ENCODE measurements around the gene POM121L2. TPM values are rescaled to one million over a fixed set of nuclear protein-coding genes. Genes with fewer than 3 reads are reported as not detected.
"Not testable (repeated sequence)": the region's sequence is repeated elsewhere in the genome, so short reads cannot be mapped to it uniquely, and the experiment has no call there.

Gene POM121L2
- total RNA-seq, 2 donors from 2014 or later, result not detected

GRCh38 chr6:27267857-27268434, 44.1 kb downstream of the POM121L2 start:
- intact Hi-C loops (cut with DNase I), result no loop called here
- no peak for DNase-seq
- no peak for ATAC-seq

GRCh38 chr6:27267003-27267402, 45.1 kb downstream of the POM121L2 start:
- DNase-seq; intact Hi-C loops (cut with DNase I); ATAC-seq: not testable (repeated sequence)

DNA sequence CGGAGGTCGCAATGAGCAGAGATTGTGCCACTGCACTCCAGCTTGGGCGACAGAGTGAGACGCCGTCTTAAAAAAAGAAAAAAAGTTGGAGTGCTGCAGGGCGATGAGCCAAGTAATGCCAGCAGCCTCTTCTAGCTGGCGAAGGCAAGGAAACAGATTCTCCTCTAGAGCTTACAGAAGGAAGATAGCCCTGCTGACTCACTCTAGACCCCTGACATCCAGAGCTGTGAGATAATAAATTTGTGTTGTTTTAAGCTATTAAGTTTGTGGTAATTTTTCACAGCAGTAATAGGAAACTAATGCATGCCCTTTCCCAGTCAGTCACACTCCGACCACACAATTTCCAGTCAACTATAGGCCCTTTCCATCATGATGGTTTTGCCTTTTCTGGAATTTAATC, 48.2 kb downstream of the POM121L2 start:
- DNase-seq (no peak), ATAC-seq (no peak)
- intact Hi-C loops (cut with DNase I), result no loop called here

DNA sequence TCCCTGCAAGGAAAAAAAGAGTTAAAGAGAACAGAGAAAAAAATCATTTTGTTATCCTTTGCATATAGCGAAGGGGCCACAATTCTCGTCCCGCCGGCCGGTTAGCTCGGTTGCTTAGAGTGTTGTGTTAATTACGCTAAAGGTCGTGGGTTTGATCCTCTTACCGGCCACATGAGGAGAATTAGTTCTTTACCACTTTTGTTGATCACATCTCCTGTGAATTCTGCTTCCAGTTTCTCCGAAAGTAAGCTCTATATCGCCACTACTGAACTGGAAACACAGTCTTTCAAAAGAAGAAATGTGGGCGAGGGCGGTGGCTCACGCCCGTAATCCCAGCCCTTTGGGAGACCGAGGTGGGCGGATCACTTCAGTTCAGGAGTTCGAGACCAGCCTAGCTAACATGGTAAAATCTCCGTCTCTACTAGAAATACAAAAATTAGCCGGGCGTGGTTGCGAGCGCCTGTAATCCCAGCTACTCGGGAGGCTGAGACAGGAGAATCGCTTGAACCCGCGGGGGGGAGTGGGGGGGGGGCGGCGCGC, 51.2 kb downstream of the POM121L2 start:
- intact Hi-C loops (cut with DNase I), result no loop called here
- DNase-seq, result no peak
- ATAC-seq, result no peak

DNA sequence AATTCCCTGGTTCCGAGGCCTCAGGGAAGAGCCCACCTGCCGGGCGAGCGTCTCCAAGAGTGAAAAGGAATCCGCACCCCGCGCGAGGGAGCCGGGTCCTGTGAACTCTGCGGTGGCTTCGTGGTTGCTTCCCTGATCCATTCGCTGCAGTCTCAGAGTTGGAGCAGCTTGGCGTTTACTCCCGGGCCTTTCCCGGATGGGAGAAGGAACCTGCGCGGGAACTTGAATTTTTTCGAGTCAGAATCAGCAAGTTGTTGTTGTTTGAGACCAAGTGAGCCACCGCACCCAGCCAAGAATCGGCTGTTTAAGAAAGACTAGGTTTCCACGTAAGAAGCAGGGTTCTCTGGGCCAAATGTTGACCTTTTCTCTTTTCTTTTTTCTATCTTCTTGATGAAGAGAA, 51.7 kb downstream of the POM121L2 start:
- intact Hi-C loops (cut with DNase I), result no loop called here
- no peak for DNase-seq
- ATAC-seq, result no peak

Other genes starting within 250 kb of the POM121L2 start
- under 1 TPM; 0.31 to 0.88 TPM for gene PRSS16, start 64.6 kb downstream of the POM121L2 start, total RNA-seq
- gene ZNF391, start 76.5 kb upstream of the POM121L2 start, total RNA-seq, result 1 to 10 TPM; 1.9 to 2.6 TPM
- gene ZNF184, start 160.8 kb upstream of the POM121L2 start, total RNA-seq, result 1 to 10 TPM; 3.5 to 4.3 TPM